Measurements from ENCODE around the gene USF2.

DNA sequence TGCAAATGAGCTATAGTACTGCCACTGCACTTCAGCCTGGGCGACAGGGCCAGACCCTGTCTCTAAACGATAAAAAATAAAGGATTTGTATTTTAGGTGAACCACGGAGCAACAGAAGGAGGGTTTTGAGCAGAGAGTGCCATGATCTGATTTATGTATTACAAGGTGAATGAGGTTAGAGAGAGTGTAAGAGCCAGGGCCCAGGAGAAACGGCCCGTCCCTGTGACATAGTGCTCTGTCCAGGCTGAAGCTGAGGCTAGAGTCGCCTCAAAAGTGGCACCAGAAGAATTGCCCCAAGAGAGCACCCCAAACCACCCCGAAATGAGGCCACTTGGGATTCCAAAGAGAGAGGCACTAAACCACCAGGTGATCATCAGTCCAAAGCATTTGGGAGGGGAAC lies 40.1 kb downstream of the USF2 start:
- no peak for TF ChIP-seq CTCF (conservative IDR thresholded peaks at IDR 0.05)
- TF ChIP-seq ZFX (IDR thresholded peaks at IDR 0.05): no peak
